ENCODE data around the gene MRPL41. TPM values are rescaled to one million over a fixed set of nuclear protein-coding genes. Genes with fewer than 3 reads are reported as not detected.

Gene MRPL41
- total and polyA plus RNA-seq, 2 donors (not counting 1 experiment from before 2014, with no cell fraction given): 10.9 to 53.2 TPM

GRCh38 chr9:137583957-137584356, 32.3 kb downstream of the MRPL41 start:
- Histone ChIP-seq H3K4me2 (ENCODE audit: extremely low read depth, insufficient read depth, low read length) (no peak overlapping the region), H3K27me3 (ENCODE audit: control insufficient read depth, insufficient read depth, low read length) (no peaks in the 10 kb centered on the region), H4K20me1 (ENCODE audit: control insufficient read depth, extremely low read depth, insufficient read depth, low read length) (no peaks in the 10 kb centered on the region), H3K9ac (ENCODE audit: insufficient read depth, low read length) (no peak overlapping the region), H3K4me1 (ENCODE audit: control insufficient read depth, extremely low read depth, insufficient read depth, low read length) (peaks cover 2% of the 10 kb centered on the region), H3K4me3 (replicated peaks in 1 of 4; ENCODE audit: control extremely low read depth in 1 of 4, insufficient read depth in 1 of 4, low read depth in 3 of 4, low read length in 4 of 4) (no peak overlapping the region), H3K9me3 (ENCODE audit: control insufficient read depth, insufficient read depth, low read depth, low read length) (no peaks in the 10 kb centered on the region), H3K36me3 (ENCODE audit: control insufficient read depth, insufficient read depth, low read length) (peaks cover 28% of the 10 kb centered on the region), H2AFZ (ENCODE audit: low read length) (no peak overlapping the region), H3K27ac (ENCODE audit: insufficient read depth, low read length) (no peak overlapping the region), H3K79me2 (ENCODE audit: control insufficient read depth, insufficient read depth, low read length) (peaks cover 9% of the 10 kb centered on the region)
- TF ChIP-seq EZH2 (IDR thresholded peaks at IDR 0.05; ENCODE audit: low read length, missing control alignments) (no peak), CTCF (conservative IDR thresholded peaks at IDR 0.05 in 1 of 2, IDR thresholded peaks at IDR 0.05 in 1 of 2; ENCODE audit: low read depth in 1 of 2, low read length in 2 of 2) (no peak)
- no peak for DNase-seq (ENCODE audit: low read depth in 2 of 2)

GRCh38 chr9:137586854-137587253, 35.2 kb downstream of the MRPL41 start:
- H3K27me3 ChIP-seq (ENCODE audit: control insufficient read depth, insufficient read depth, low read length): no peaks in the 10 kb centered on the region
- no peaks in the 10 kb centered on the region for H3K9me3 ChIP-seq (ENCODE audit: control insufficient read depth, insufficient read depth, low read depth, low read length)
- H4K20me1 ChIP-seq (ENCODE audit: control insufficient read depth, extremely low read depth, insufficient read depth, low read length): no peaks in the 10 kb centered on the region
- no peak overlapping the region for H2AFZ ChIP-seq (ENCODE audit: low read length)
- H3K4me2 ChIP-seq (ENCODE audit: extremely low read depth, insufficient read depth, low read length): no peak overlapping the region
- no peak overlapping the region for H3K9ac ChIP-seq (ENCODE audit: insufficient read depth, low read length)
- no peak for DNase-seq (ENCODE audit: low read depth in 2 of 2)
- H3K27ac ChIP-seq (ENCODE audit: insufficient read depth, low read length): no peak overlapping the region
- H3K79me2 ChIP-seq (ENCODE audit: control insufficient read depth, insufficient read depth, low read length): peaks cover 18% of the 10 kb centered on the region
- TF ChIP-seq EZH2 (IDR thresholded peaks at IDR 0.05; ENCODE audit: low read length, missing control alignments): no peak
- TF ChIP-seq CTCF (conservative IDR thresholded peaks at IDR 0.05 in 1 of 2, IDR thresholded peaks at IDR 0.05 in 1 of 2; ENCODE audit: low read depth in 1 of 2, low read length in 2 of 2): no peak
- peaks cover 4% of the 10 kb centered on the region for H3K4me1 ChIP-seq (ENCODE audit: control insufficient read depth, extremely low read depth, insufficient read depth, low read length)
- H3K4me3 ChIP-seq (replicated peaks in 1 of 4; ENCODE audit: control extremely low read depth in 1 of 4, insufficient read depth in 1 of 4, low read depth in 3 of 4, low read length in 4 of 4): no peak overlapping the region
- H3K36me3 ChIP-seq (ENCODE audit: control insufficient read depth, insufficient read depth, low read length): peaks cover 28% of the 10 kb centered on the region

- H3K36me3 ChIP-seq (ENCODE audit: control insufficient read depth, insufficient read depth, low read length): peaks cover 21% of the 10 kb centered on the region
- DNase-seq (ENCODE audit: low read depth in 2 of 2): no peak
- no peak overlapping the region for H3K9ac ChIP-seq (ENCODE audit: insufficient read depth, low read length)
- H2AFZ ChIP-seq (ENCODE audit: low read length): no peak overlapping the region
- H3K79me2 ChIP-seq (ENCODE audit: control insufficient read depth, insufficient read depth, low read length): peaks cover 18% of the 10 kb centered on the region
- H3K27me3 ChIP-seq (ENCODE audit: control insufficient read depth, insufficient read depth, low read length): no peaks in the 10 kb centered on the region
- no peak overlapping the region for H3K27ac ChIP-seq (ENCODE audit: insufficient read depth, low read length)
- no peaks in the 10 kb centered on the region for H3K9me3 ChIP-seq (ENCODE audit: control insufficient read depth, insufficient read depth, low read depth, low read length)
- H3K4me2 ChIP-seq (ENCODE audit: extremely low read depth, insufficient read depth, low read length): no peak overlapping the region
- peaks cover 4% of the 10 kb centered on the region for H3K4me1 ChIP-seq (ENCODE audit: control insufficient read depth, extremely low read depth, insufficient read depth, low read length)
- TF ChIP-seq EZH2 (IDR thresholded peaks at IDR 0.05; ENCODE audit: low read length, missing control alignments): no peak
- no peak for TF ChIP-seq CTCF (conservative IDR thresholded peaks at IDR 0.05 in 1 of 2, IDR thresholded peaks at IDR 0.05 in 1 of 2; ENCODE audit: low read depth in 1 of 2, low read length in 2 of 2)
- H3K4me3 ChIP-seq (replicated peaks in 1 of 4; ENCODE audit: control extremely low read depth in 1 of 4, insufficient read depth in 1 of 4, low read depth in 3 of 4, low read length in 4 of 4): no peak overlapping the region
- H4K20me1 ChIP-seq (ENCODE audit: control insufficient read depth, extremely low read depth, insufficient read depth, low read length): no peaks in the 10 kb centered on the region
Observed at GRCh38 chr9:137588311-137588710, 36.6 kb downstream of the MRPL41 start.

All from fibroblast of lung (primary cell).